ENCODE results near the gene UBE3C. TPM values are rescaled to one million over a fixed set of nuclear protein-coding genes. Genes with fewer than 3 reads are reported as not detected.

UBE3C gene
- total and polyA plus RNA-seq, 2 donors (not counting 3 experiments of a cell fraction or from before 2014, with no cell fraction given), result 45.1 to 77.3 TPM

DNA sequence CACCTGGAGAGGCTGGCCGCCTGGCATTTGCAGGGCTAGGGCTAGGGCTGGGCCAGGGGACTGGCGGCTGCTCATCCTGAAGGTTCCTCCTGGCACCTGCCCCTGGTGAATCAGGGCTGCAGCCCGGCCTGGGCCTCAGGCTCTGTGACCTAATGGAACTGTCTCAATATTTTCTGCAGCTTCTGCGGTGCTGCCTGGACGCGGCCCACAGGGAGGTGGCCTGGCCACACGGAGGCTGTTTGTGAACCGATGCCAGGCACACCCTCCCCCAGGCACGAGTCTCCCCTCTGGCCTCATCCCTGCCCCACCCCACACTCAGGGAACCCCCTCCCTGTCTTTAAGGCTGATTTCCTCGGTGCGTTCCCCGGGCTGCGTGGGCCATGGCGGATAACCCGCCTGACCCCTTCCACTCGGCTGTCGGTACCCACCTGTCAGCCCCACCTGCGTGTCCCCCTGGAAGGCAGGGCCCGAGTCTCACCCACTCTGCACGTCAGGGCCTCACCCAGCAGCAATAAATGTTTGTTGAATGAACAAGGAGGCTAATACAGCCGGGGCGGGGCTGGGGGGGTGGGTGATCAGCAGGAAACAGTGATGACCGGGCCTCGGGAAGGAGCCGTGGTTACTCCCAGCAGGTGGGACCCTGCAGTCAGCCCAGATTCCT lies 143.5 kb downstream of the UBE3C start:
- H3K36me3 ChIP-seq (ENCODE audit: control insufficient read depth in 2 of 2, extremely low read depth in 1 of 2, insufficient read depth in 2 of 2, low read length in 2 of 2), result no peaks in the 10 kb centered on the region
- H2AFZ ChIP-seq (ENCODE audit: low read depth, low read length), result no peak overlapping the region
- no peaks in the 10 kb centered on the region for H3K79me2 ChIP-seq (ENCODE audit: control insufficient read depth, insufficient read depth, low read length)
- ChIA-PET CTCF (no interaction called here), POLR2A (no interaction called here)
- H3K9me1 ChIP-seq (replicated peaks; ENCODE audit: control insufficient read depth, extremely low read depth, insufficient read depth, low read length), result no peaks in the 10 kb centered on the region
- DNase-seq (ENCODE audit: low read depth, low spot score) (no peak), FAIRE-seq (no peak)
- BruUV-seq (replicated peaks), result no TSS peak
- no peaks in the 10 kb centered on the region for H4K20me1 ChIP-seq (replicated peaks; ENCODE audit: control insufficient read depth, extremely low read depth, insufficient read depth, low read length)
- peaks cover 11% of the 10 kb centered on the region for H3K4me1 ChIP-seq (ENCODE audit: control insufficient read depth, extremely low read depth, insufficient read depth, low read length)
- dilution Hi-C loops (cut with MboI; ENCODE audit: extremely low pct_ligation_motif_present, low sequenced_read_pairs), result no loop called here
- no peak overlapping the region for H3K4me2 ChIP-seq (ENCODE audit: insufficient read depth, low read length)
- no peak for TF ChIP-seq GATA2 (IDR thresholded peaks at IDR 0.05; ENCODE audit: insufficient read depth, insufficient read length, low read depth, low read length)
- no peak for TF ChIP-seq MYC (IDR thresholded peaks at IDR 0.05; ENCODE audit: low read depth, low read length)
- TF ChIP-seq FOS (IDR thresholded peaks at IDR 0.05; ENCODE audit: borderline replicate concordance, insufficient read depth, low read length), result no peak
- no peak for TF ChIP-seq POLR2A (IDR thresholded peaks at IDR 0.05; ENCODE audit: low read depth, low read length)
- no peak for TF ChIP-seq POLR2AphosphoS5 (IDR thresholded peaks at IDR 0.05; ENCODE audit: insufficient read depth, low read depth, low read length)
- no peak for TF ChIP-seq EZH2 (IDR thresholded peaks at IDR 0.05; ENCODE audit: borderline replicate concordance, low read depth, low read length, severe bottlenecking)
- TF ChIP-seq, protein P1, sequence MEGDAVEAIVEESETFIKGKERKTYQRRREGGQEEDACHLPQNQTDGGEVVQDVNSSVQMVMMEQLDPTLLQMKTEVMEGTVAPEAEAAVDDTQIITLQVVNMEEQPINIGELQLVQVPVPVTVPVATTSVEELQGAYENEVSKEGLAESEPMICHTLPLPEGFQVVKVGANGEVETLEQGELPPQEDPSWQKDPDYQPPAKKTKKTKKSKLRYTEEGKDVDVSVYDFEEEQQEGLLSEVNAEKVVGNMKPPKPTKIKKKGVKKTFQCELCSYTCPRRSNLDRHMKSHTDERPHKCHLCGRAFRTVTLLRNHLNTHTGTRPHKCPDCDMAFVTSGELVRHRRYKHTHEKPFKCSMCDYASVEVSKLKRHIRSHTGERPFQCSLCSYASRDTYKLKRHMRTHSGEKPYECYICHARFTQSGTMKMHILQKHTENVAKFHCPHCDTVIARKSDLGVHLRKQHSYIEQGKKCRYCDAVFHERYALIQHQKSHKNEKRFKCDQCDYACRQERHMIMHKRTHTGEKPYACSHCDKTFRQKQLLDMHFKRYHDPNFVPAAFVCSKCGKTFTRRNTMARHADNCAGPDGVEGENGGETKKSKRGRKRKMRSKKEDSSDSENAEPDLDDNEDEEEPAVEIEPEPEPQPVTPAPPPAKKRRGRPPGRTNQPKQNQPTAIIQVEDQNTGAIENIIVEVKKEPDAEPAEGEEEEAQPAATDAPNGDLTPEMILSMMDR (IDR thresholded peaks at IDR 0.05; ENCODE audit: extremely low read depth in 1 of 2, insufficient read depth in 1 of 2, low read depth in 1 of 2, low read length in 2 of 2), result no peak
- TF ChIP-seq, protein P2, sequence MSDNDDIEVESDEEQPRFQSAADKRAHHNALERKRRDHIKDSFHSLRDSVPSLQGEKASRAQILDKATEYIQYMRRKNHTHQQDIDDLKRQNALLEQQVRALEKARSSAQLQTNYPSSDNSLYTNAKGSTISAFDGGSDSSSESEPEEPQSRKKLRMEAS (IDR thresholded peaks at IDR 0.05; ENCODE audit: insufficient read depth, insufficient read length), result no peak
- intact Hi-C loops (cut with micrococcal nuclease), result no loop called here
- H3K27me3 ChIP-seq (ENCODE audit: control insufficient read depth in 2 of 2, insufficient read depth in 2 of 2, low read length in 2 of 2), result no peaks in the 10 kb centered on the region
- no peaks in the 10 kb centered on the region for H3K9me3 ChIP-seq (replicated peaks; ENCODE audit: control insufficient read depth, insufficient read depth, low read length)
- H3K27ac ChIP-seq (ENCODE audit: insufficient read depth, low read depth, low read length), result no peak overlapping the region
- H3K9ac ChIP-seq (replicated peaks; ENCODE audit: extremely low read depth, insufficient read depth, low read length), result no peak overlapping the region
- H3K4me3 ChIP-seq (replicated peaks in 1 of 3; ENCODE audit: insufficient read depth in 1 of 3, low read depth in 1 of 3, low read length in 3 of 3), result no peak overlapping the region

Measured in endothelial cell of umbilical vein (primary cell).